Upper lobe of right lung (tissue), 1 donor: ENCODE results near the gene TDRD9. TPM values are rescaled to one million over a fixed set of nuclear protein-coding genes. Genes with fewer than 3 reads are reported as not detected.

Experiments
- ATAC-seq: fragments of 200-7000 bp; cut with Tn5 transposase; one replicate; pipeline ENCODE4 v1.9.1; 2020; ENCODE audit warnings: mild to moderate bottlenecking, moderate library complexity
- DNase-seq: peaks from one replicate; pipeline ENCODE4 v3.0.0-alpha.2; 2020
- H3K27ac ChIP-seq: fragments of 200-600 bp; one replicate; pipeline ENCODE4 v1.8.0; 2022
- H3K27me3 ChIP-seq: fragments of 200-600 bp; one replicate; pipeline ENCODE4 v1.8.0; 2022; ENCODE audit warnings: mild to moderate bottlenecking
- H3K36me3 ChIP-seq: fragments of 200-600 bp; one replicate; pipeline ENCODE4 v1.8.0; 2022
- H3K4me1 ChIP-seq: fragments of 200-600 bp; one replicate; pipeline ENCODE4 v1.8.0; 2022
- H3K4me3 ChIP-seq: fragments of 200-600 bp; one replicate; pipeline ENCODE4 v1.8.0; 2022; ENCODE audit warnings: mild to moderate bottlenecking
- H3K9me3 ChIP-seq: fragments of 200-600 bp; one replicate; pipeline ENCODE4 v1.8.0; 2022
- intact Hi-C: fragments of 100-400 bp; cut with DNase I; formaldehyde crosslinking; loops from one replicate; pipeline ENCODE4 v1.11.0; 2022
- total RNA-seq: library from RNA; stranded (reverse); fragmentation: NEBNext Ultra II Directional; extraction: Animal tissue kit (Norgen Biotek cat#: 25700); gene quantifications from one replicate; pipeline ENCODE4 v1.2.1, GENCODE V29; 2021
- TF ChIP-seq, protein P1 (sequence below): fragments of 200-600 bp; IDR thresholded peaks from one replicate; pipeline ENCODE4 v1.8.0; 2022; ENCODE audit warnings: antibody characterized with exemption
- donor health status: DM: no; HTN: yes; CAD: no; lungs with severe emphysema.

The TDRD9 gene
- total RNA-seq, 1 donor from 2014 or later: 6.2 TPM

- intact Hi-C loops: no loop called here
- ATAC-seq (no peak), DNase-seq (no peak)
- TF ChIP-seq, protein P1, sequence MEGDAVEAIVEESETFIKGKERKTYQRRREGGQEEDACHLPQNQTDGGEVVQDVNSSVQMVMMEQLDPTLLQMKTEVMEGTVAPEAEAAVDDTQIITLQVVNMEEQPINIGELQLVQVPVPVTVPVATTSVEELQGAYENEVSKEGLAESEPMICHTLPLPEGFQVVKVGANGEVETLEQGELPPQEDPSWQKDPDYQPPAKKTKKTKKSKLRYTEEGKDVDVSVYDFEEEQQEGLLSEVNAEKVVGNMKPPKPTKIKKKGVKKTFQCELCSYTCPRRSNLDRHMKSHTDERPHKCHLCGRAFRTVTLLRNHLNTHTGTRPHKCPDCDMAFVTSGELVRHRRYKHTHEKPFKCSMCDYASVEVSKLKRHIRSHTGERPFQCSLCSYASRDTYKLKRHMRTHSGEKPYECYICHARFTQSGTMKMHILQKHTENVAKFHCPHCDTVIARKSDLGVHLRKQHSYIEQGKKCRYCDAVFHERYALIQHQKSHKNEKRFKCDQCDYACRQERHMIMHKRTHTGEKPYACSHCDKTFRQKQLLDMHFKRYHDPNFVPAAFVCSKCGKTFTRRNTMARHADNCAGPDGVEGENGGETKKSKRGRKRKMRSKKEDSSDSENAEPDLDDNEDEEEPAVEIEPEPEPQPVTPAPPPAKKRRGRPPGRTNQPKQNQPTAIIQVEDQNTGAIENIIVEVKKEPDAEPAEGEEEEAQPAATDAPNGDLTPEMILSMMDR: peak; percentile 23
- Histone ChIP-seq H3K36me3 (no peaks in the 10 kb centered on the region), H3K9me3 (no peaks in the 10 kb centered on the region), H3K27me3 (peaks cover 2% of the 10 kb centered on the region), H3K27ac (no peak overlapping the region), H3K4me3 (no peak overlapping the region), H3K4me1 (no peaks in the 10 kb centered on the region)
These were observed 147.4 kb downstream of the TDRD9 start for GRCh38 chr14:104075530-104076151.

GRCh38 chr14:104076743-104077142 is 148.5 kb downstream of the TDRD9 start:
- ATAC-seq (no peak), DNase-seq (no peak)
- Histone ChIP-seq H3K9me3 (no peaks in the 10 kb centered on the region), H3K36me3 (no peaks in the 10 kb centered on the region), H3K4me3 (no peak overlapping the region), H3K27ac (no peak overlapping the region), H3K27me3 (no peaks in the 10 kb centered on the region), H3K4me1 (no peaks in the 10 kb centered on the region)
- intact Hi-C loops: no loop called here
- TF ChIP-seq, protein P1: no peak

GRCh38 chr14:104078031-104078455 is 149.8 kb downstream of the TDRD9 start:
- Histone ChIP-seq H3K4me1 (no peaks in the 10 kb centered on the region), H3K36me3 (no peaks in the 10 kb centered on the region), H3K27ac (no peak overlapping the region), H3K27me3 (no peaks in the 10 kb centered on the region), H3K9me3 (no peaks in the 10 kb centered on the region), H3K4me3 (no peak overlapping the region)
- ATAC-seq: peak; percentile 97
- intact Hi-C loops: no loop called here
- DNase-seq: peak; percentile 92
- TF ChIP-seq, protein P1: peak; percentile 100

- Histone ChIP-seq H3K4me3 (no peak overlapping the region), H3K27me3 (peaks cover under 1% of the 10 kb centered on the region), H3K9me3 (no peaks in the 10 kb centered on the region), H3K36me3 (no peaks in the 10 kb centered on the region), H3K4me1 (no peaks in the 10 kb centered on the region), H3K27ac (no peak overlapping the region)
- TF ChIP-seq, protein P1: no peak
- DNase-seq (no peak), ATAC-seq (no peak)
- intact Hi-C loops: no loop called here
These were observed 152.4 kb downstream of the TDRD9 start for GRCh38 chr14:104080376-104081260.

- Histone ChIP-seq H3K27me3 (peaks cover 5% of the 10 kb centered on the region), H3K36me3 (no peaks in the 10 kb centered on the region), H3K27ac (no peak overlapping the region), H3K4me1 (no peaks in the 10 kb centered on the region), H3K4me3 (no peak overlapping the region), H3K9me3 (no peaks in the 10 kb centered on the region)
- intact Hi-C loops: no loop called here
- no peak for DNase-seq
- ATAC-seq: no peak
- TF ChIP-seq, protein P1: no peak
These were observed 153.1 kb downstream of the TDRD9 start for GRCh38 chr14:104081261-104081835.
